Lung (tissue), 12 donors: ENCODE results near the gene C20orf204. TPM values are rescaled to one million over a fixed set of nuclear protein-coding genes. Genes with fewer than 3 reads are reported as not detected.

Experiments
- ATAC-seq: fragments of 200-7000 bp; cut with Tn5 transposase; one replicate; pipeline ENCODE4 v1.9.1; 2020; ENCODE audit warnings: moderate number of reproducible peaks; ENCODE audit not compliant: insufficient read depth, low FRiP score
- DNase-seq, 3 donors: peaks; one replicate each; pipeline ENCODE4 v3.0.0-alpha.2; 2013 to 2017
- H3K27ac ChIP-seq, 2 donors: one replicate each; pipeline ENCODE4 v1.5.1; 2013; ENCODE audit warnings: mild to moderate bottlenecking in 2 of 2, moderate library complexity in 2 of 2, control low read depth in 1 of 2, inconsistent platforms in 1 of 2, low read depth in 1 of 2, low read length in 1 of 2
- H3K27me3 ChIP-seq, 3 donors: one replicate each; pipeline ENCODE4 v1.5.1; 2013; ENCODE audit warnings: low read length in 2 of 3; ENCODE audit not compliant: control insufficient read depth in 3 of 3, insufficient read depth in 3 of 3
- H3K36me3 ChIP-seq, 4 donors: one replicate each; pipeline ENCODE4 v1.5.1; 2013; ENCODE audit warnings: low read length in 4 of 4, mild to moderate bottlenecking in 1 of 4, moderate library complexity in 1 of 4; ENCODE audit not compliant: control insufficient read depth in 4 of 4, insufficient read depth in 4 of 4
- H3K4me1 ChIP-seq, 5 donors: one replicate each; pipeline ENCODE4 v1.5.1; 2013; ENCODE audit warnings: low read length in 5 of 5, mild to moderate bottlenecking in 2 of 5, moderate library complexity in 1 of 5; ENCODE audit not compliant: control insufficient read depth in 5 of 5, insufficient read depth in 5 of 5
- H3K4me3 ChIP-seq: one replicate; pipeline ENCODE4 v1.5.1; 2013; ENCODE audit warnings: mild to moderate bottlenecking, control low read depth, moderate library complexity
- H3K9ac ChIP-seq, 2 donors: one replicate each; pipeline ENCODE4 v1.5.1; 2013; ENCODE audit warnings: low read length in 2 of 2, control low read depth in 1 of 2; ENCODE audit not compliant: insufficient read depth in 1 of 2
- H3K9me3 ChIP-seq, 4 donors: one replicate each; pipeline ENCODE4 v1.5.1; 2013; ENCODE audit warnings: low read length in 3 of 4, mild to moderate bottlenecking in 1 of 4, moderate library complexity in 1 of 4; ENCODE audit not compliant: control insufficient read depth in 4 of 4, insufficient read depth in 3 of 4
- WGBS, 2 donors: extraction: QIAGEN DNeasy Blood & Tissue Kit; methylation state at CpG; one replicate each; pipeline ENCODE4 v1.1.7; 2013; 5-methylcytosine and 5-hydroxymethylcytosine counted together
- polyA plus RNA-seq, 2 donors: library from polyadenylated mRNA; stranded (reverse); fragments of 200-250 nt; gene quantifications; one replicate each; pipeline ENCODE4 v1.2.1, GENCODE V29; 2013
- total RNA-seq, 2 donors: library from RNA; depleted of rRNA in 1 of 2; stranded (reverse); fragments of >200 nt in 1 of 2; gene quantifications; one replicate each; pipeline ENCODE4 v1.2.1, GENCODE V29; 2014 to 2021
- TF ChIP-seq, protein P1 (sequence below): IDR thresholded peaks from 2 replicates; pipeline ENCODE4 v1.5.1; 2012; ENCODE audit warnings: mild to moderate bottlenecking; ENCODE audit errors: control extremely low read depth, extremely low read depth
- donor health status: control.
- donor health status: control.
- donor health status: Bipolar disorder and iron deficiency.
- donor health status: healthy.
- donor health status: DM: yes; HTN: yes; CAD: no.

Gene C20orf204
- total and polyA plus RNA-seq, 4 donors: 0.50 to 2.0 (median 0.98) TPM

DNA sequence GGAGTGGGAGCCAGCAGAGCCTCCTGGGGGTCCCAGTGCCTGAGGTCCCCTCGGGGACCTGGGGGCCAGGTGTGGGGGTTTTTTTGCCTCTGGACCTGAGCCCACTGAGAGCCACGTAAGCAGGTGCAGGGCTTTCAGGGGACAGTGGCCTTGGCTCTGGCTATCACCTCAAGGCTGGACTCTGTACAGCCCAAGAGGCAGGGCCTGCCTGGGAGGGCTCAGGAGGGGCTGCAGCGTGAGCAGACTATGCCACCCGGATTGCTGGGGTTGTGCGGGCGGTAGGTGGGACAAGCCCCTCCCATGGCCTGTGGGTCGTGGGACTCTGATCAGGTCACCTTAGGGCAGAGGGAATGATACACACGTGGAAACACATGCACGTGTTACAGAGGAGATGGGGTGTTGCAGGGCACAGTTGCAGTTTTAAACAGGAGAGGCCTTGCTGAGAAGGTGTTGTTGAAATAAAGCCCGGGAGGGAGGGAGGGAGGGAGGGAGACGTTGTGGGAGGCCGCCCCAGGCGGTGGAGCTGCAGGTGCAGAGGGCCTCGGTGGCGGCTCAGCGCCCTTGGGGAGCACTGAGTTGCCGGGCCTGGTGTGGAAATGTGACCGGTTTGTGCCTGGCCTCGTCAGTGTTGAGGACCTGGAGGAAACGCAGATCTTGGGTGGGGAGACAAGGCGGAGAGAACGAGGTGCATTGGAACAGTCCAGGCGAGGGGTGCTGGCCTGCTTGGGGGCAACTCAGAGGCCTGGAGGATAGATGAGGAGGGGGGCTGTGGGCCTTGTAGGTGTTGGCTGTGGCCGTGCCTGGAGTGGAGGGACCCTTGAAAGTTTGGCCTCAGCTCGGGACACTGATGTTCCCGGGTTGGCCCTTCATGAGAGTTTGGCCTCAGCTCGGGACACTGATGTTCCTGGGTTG lies 29.3 kb downstream of the C20orf204 start:
- TF ChIP-seq, protein P1, sequence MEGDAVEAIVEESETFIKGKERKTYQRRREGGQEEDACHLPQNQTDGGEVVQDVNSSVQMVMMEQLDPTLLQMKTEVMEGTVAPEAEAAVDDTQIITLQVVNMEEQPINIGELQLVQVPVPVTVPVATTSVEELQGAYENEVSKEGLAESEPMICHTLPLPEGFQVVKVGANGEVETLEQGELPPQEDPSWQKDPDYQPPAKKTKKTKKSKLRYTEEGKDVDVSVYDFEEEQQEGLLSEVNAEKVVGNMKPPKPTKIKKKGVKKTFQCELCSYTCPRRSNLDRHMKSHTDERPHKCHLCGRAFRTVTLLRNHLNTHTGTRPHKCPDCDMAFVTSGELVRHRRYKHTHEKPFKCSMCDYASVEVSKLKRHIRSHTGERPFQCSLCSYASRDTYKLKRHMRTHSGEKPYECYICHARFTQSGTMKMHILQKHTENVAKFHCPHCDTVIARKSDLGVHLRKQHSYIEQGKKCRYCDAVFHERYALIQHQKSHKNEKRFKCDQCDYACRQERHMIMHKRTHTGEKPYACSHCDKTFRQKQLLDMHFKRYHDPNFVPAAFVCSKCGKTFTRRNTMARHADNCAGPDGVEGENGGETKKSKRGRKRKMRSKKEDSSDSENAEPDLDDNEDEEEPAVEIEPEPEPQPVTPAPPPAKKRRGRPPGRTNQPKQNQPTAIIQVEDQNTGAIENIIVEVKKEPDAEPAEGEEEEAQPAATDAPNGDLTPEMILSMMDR: no peak
- Histone ChIP-seq H3K9me3 (no peaks in the 10 kb centered on the region), H3K4me1 (peaks cover 7 to 22% (median 8%) of the 10 kb centered on the region in 5 donors), H3K9ac (no peak overlapping the region), H3K4me3 (no peak overlapping the region), H3K36me3 (peaks cover 0 to 6% (median 1%) of the 10 kb centered on the region in 4 donors), H3K27ac (no peak overlapping the region), H3K27me3 (no peaks in the 10 kb centered on the region)
- 46 to 48% methylated on average over 26 to 27 of the region's 27 CpGs for WGBS, 2 donors
- ATAC-seq (no peak), DNase-seq (no peak)

DNA sequence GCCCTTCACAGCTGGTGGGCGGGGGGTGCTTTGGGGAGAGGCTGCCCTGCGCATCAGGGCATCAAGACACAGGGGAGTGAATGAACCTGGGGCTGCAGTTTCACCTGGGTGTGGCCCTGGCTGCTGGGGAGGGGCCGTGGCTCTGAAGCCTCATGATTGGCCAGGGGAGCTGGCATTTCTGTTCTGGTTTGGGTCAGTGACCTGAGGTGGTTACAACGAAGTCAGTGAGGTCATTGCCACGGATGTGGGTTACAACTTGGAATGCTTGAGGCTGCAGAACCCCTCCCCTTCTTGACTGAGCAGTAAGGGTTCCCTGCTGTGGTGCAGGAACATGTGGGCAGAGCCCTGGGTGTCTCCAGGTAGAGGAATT lies 30.0 kb downstream of the C20orf204 start:
- 41 to 43% methylated on average over 5 of the region's 5 CpGs for WGBS, 2 donors
- H3K27me3 ChIP-seq: no peaks in the 10 kb centered on the region
- H3K27ac ChIP-seq: no peak overlapping the region
- H3K9ac ChIP-seq: no peak overlapping the region
- TF ChIP-seq, protein P1: no peak
- peaks cover 0 to 9% (median 2%) of the 10 kb centered on the region in 4 donors for H3K36me3 ChIP-seq
- ATAC-seq: no peak
- H3K9me3 ChIP-seq: no peaks in the 10 kb centered on the region
- H3K4me1 ChIP-seq: peaks cover 7 to 22% (median 8%) of the 10 kb centered on the region in 5 donors
- no peak overlapping the region for H3K4me3 ChIP-seq
- DNase-seq: no peak

DNA sequence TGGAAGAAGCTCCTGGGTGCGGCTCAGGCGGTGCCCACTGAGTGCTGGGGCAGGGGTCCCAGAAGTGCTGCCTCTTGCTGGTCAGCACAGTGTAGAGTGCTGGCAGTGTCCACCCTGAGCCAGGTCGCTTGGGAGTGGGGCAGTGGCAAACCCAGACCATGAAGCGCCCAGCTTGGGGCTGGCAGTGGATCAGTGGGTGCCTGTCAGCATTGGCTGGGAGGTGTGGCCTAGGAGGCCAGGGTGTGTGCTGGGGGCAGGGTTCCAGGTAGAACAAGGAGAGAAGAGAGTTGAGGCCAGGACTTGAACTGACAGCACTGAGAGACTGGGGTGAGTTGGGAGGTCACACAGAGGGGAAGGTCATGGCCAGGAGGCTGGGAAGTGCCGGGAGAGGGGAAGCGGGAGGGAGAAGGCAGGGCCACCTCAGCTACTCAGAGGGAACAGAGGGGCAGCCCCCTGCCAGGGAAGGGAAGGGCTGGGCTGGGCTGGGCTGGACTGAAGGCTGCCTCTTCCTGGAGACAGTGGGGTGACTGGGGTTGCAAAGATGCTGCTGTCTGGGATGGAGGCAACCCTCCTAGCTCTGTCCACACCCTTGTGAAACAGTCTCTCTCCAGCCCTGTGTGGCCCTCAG lies 31.1 kb downstream of the C20orf204 start:
- H3K4me1 ChIP-seq: peaks cover 7 to 19% (median 8%) of the 10 kb centered on the region in 5 donors
- H3K27me3 ChIP-seq: no peaks in the 10 kb centered on the region
- TF ChIP-seq, protein P1: no peak
- DNase-seq (no peak), ATAC-seq (no peak)
- peaks cover 0 to 14% (median 5%) of the 10 kb centered on the region in 4 donors for H3K36me3 ChIP-seq
- H3K4me3 ChIP-seq: no peak overlapping the region
- WGBS, 2 donors: 73 to 85% methylated on average over 6 of the region's 6 CpGs
- no peak overlapping the region for H3K27ac ChIP-seq
- H3K9me3 ChIP-seq: no peaks in the 10 kb centered on the region
- H3K9ac ChIP-seq: no peak overlapping the region
